ENCODE data around the gene KASH5.

KASH5 gene

GRCh38 chr19:49417088-49417487 is 29.0 kb downstream of the KASH5 start:
- Mint-ChIP-seq H3K9me3 (no peaks in the 10 kb centered on the region), H3K27me3 (peaks cover 65% of the 10 kb centered on the region), H3K4me1 (ENCODE audit: low read depth) (peaks cover 30% of the 10 kb centered on the region), H3K27ac (no peak overlapping the region), H3K4me3 (no peak overlapping the region), H3K36me3 (ENCODE audit: low read depth) (no peaks in the 10 kb centered on the region)
- intact Hi-C loops (cut with micrococcal nuclease): no loop called here

- H3K4me1 Mint-ChIP-seq (ENCODE audit: low read depth): peaks cover 34% of the 10 kb centered on the region
- no peak overlapping the region for H3K27ac Mint-ChIP-seq
- intact Hi-C loops (cut with micrococcal nuclease): no loop called here
- peaks cover 66% of the 10 kb centered on the region for H3K27me3 Mint-ChIP-seq
- no peaks in the 10 kb centered on the region for H3K36me3 Mint-ChIP-seq (ENCODE audit: low read depth)
- no peaks in the 10 kb centered on the region for H3K9me3 Mint-ChIP-seq
- H3K4me3 Mint-ChIP-seq: no peak overlapping the region
These were observed 30.5 kb downstream of the KASH5 start for GRCh38 chr19:49418511-49418910.

DNA sequence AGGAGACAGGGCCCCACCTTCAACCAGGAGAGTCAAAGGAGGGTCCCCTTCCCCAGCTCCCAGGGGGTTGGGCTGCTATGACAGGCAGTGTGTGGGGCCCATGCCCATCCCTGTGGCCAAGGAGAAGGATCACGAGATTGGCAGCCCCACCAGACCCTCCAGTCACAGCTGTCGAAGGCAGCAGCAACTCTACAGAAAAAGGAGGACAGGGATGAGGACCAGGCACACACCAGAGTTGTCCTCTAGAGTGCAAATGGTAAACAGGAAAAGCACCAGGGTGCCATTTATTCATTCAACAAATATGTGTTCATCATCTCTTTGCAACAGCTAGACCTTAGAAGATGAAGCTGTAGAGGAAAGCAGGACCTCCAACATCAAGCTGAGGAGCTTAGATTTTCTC is 31.1 kb downstream of the KASH5 start:
- intact Hi-C loops (cut with micrococcal nuclease): no loop called here
- Mint-ChIP-seq H3K27me3 (peaks cover 71% of the 10 kb centered on the region), H3K36me3 (ENCODE audit: low read depth) (no peaks in the 10 kb centered on the region), H3K27ac (no peak overlapping the region), H3K4me1 (ENCODE audit: low read depth) (peaks cover 36% of the 10 kb centered on the region), H3K9me3 (no peaks in the 10 kb centered on the region), H3K4me3 (no peak overlapping the region)

- Mint-ChIP-seq H3K4me1 (ENCODE audit: low read depth) (peaks cover 32% of the 10 kb centered on the region), H3K4me3 (no peak overlapping the region)
These were observed 32.2 kb downstream of the KASH5 start for GRCh38 chr19:49420227-49420626.

DNA sequence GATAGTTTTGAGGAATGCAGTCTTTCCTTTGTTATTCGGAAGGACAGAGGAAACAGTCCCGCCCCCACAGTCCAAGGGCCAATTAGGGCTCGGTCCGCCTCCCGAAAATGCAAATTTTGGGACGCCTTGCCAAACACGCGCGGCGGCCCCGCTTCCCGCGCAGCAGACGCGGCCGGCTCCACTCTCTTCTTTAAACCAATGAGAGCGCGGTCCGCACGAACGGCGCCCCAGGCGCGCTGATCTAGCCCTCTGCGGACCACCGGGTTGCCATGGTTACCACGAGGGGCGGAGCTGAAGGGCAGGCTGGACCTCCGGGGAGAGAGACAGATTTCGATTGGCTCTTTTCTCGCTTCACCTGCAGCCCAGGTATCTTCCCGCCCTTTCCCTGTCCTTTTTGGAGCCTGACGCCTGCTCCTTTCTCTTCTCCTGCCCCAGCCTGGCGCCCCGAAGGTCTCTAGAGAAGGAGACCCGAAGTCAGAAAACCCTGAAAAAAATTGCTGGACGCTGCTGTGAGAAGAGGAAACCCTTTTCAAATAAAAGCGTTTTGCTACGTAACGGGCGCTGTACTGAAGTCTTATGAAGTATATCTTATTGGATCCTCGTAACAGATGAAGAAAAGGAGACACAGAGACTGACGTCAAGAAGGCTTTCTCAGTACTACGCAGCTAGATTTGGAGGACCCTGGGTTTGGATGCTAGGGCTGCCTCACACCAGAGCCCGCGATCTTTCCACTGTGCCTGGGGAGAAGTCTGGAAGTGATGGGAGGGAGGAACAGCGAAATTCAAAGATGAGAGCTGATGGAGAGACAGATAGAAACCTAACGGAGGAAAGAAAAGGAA is 33.2 kb downstream of the KASH5 start:
- H3K9me3 Mint-ChIP-seq: no peaks in the 10 kb centered on the region
- H3K4me1 Mint-ChIP-seq (ENCODE audit: low read depth): peaks cover 34% of the 10 kb centered on the region
- H3K36me3 Mint-ChIP-seq (ENCODE audit: low read depth): no peaks in the 10 kb centered on the region
- peaks cover 87% of the 10 kb centered on the region for H3K27me3 Mint-ChIP-seq
- no peak overlapping the region for H3K27ac Mint-ChIP-seq
- intact Hi-C loops (cut with micrococcal nuclease): no loop called here
- H3K4me3 Mint-ChIP-seq: peak overlapping the region; percentile 40

More at GRCh38 chr19:49420227-49420626, 32.2 kb downstream of the KASH5 start:
- H3K27me3 Mint-ChIP-seq: peaks cover 80% of the 10 kb centered on the region
- no peaks in the 10 kb centered on the region for H3K9me3 Mint-ChIP-seq
- no peaks in the 10 kb centered on the region for H3K36me3 Mint-ChIP-seq (ENCODE audit: low read depth)
- intact Hi-C loops (cut with micrococcal nuclease): no loop called here
- H3K27ac Mint-ChIP-seq: no peak overlapping the region

DNA sequence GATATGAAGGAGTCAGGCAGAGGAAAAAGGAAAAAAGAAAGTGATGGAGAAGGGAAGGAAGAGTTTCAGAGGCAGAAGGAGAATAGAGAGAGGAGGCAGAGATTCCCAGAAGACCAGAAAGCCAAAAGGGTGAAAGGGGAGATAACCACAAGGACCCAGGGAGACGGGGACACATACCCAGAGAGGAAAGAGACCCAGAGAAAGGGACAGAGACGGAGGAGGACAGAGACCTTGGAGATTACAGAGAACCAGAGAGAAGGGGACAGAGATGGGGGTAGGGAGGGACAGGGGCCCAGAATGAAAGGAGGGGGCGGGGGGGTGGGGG is 33.8 kb downstream of the KASH5 start:
- no peaks in the 10 kb centered on the region for H3K9me3 Mint-ChIP-seq
- H3K36me3 Mint-ChIP-seq (ENCODE audit: low read depth): no peaks in the 10 kb centered on the region
- H3K27ac Mint-ChIP-seq: no peak overlapping the region
- intact Hi-C loops (cut with micrococcal nuclease): no loop called here
- no peak overlapping the region for H3K4me3 Mint-ChIP-seq
- H3K4me1 Mint-ChIP-seq (ENCODE audit: low read depth): peaks cover 39% of the 10 kb centered on the region
- peaks cover 90% of the 10 kb centered on the region for H3K27me3 Mint-ChIP-seq

- intact Hi-C loops (cut with micrococcal nuclease): no loop called here
- peaks cover 92% of the 10 kb centered on the region for H3K27me3 Mint-ChIP-seq
- H3K4me1 Mint-ChIP-seq (ENCODE audit: low read depth): peaks cover 39% of the 10 kb centered on the region
- H3K4me3 Mint-ChIP-seq: peak overlapping the region; percentile 75
- H3K36me3 Mint-ChIP-seq (ENCODE audit: low read depth): no peaks in the 10 kb centered on the region
- H3K27ac Mint-ChIP-seq: peak overlapping the region; percentile 73
- H3K9me3 Mint-ChIP-seq: no peaks in the 10 kb centered on the region
These were observed 34.5 kb downstream of the KASH5 start for GRCh38 chr19:49422407-49423070.

- Mint-ChIP-seq H3K9me3 (no peaks in the 10 kb centered on the region), H3K4me1 (ENCODE audit: low read depth) (peaks cover 46% of the 10 kb centered on the region)
These were observed 35.3 kb downstream of the KASH5 start, which contains the start of gene PTH2 for GRCh38 chr19:49423071-49423984. TSS of gene PTH2 (minus strand) at chr19:49423441. CDS start at chr19:49423339, 102 bp downstream.

DNA sequence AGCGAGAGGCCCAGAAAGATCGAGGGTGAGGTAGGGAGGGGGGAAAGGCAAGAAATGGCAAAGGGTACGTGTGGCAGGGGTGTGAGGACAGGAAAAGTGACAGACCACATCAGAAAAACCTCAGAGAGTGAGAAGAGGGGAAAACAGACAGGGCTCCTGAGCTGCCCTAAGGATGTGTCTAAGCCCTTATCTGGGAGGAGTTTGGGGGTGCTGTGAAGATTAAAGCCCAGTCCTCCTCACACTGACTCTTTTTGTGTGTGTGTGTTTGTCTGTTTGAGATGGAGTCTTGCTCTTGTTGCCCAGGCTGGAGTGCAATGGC is 35.9 kb downstream of the KASH5 start:
- no peak overlapping the region for H3K4me3 Mint-ChIP-seq
- intact Hi-C loops (cut with micrococcal nuclease): no loop called here
- H3K27ac Mint-ChIP-seq: no peak overlapping the region
- no peaks in the 10 kb centered on the region for H3K36me3 Mint-ChIP-seq (ENCODE audit: low read depth)
- no peaks in the 10 kb centered on the region for H3K9me3 Mint-ChIP-seq
- H3K27me3 Mint-ChIP-seq: peaks cover 96% of the 10 kb centered on the region
- peaks cover 46% of the 10 kb centered on the region for H3K4me1 Mint-ChIP-seq (ENCODE audit: low read depth)

More at GRCh38 chr19:49423071-49423984, 35.3 kb downstream of the KASH5 start, which contains the start of gene PTH2:
- intact Hi-C loops (cut with micrococcal nuclease): no loop called here
- no peaks in the 10 kb centered on the region for H3K36me3 Mint-ChIP-seq (ENCODE audit: low read depth)
- H3K27ac Mint-ChIP-seq: peak within 1 kb of the TSS; percentile 73
- H3K4me3 Mint-ChIP-seq: peak within 1 kb of the TSS; percentile 75
- peaks cover 95% of the 10 kb centered on the region for H3K27me3 Mint-ChIP-seq

DNA sequence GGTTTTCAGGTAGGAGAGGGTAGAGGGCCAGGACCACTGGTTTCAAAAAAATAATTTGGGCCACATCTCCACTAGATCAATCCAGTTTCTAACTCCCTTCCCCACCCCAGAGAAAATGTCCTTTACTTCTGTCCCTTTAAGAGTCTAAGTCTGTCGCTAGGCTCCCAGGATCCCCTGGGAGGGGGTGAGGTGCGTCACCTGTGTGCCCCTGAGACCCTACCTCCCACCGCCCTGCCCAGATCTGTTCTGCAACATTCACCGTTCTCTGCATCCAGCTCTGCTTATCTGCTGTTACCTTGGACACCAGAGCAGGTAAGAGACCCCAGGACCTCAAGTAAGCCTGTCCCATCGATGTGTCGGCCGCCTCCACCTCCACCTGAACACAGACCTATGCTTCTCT is 37.1 kb downstream of the KASH5 start, which contains the start of gene GFY:
GFY (plus strand) TSS at position 211 of the 400 bp plus-strand sequence. CDS start 1,043 bp downstream, outside the sequence.
- intact Hi-C loops (cut with micrococcal nuclease): no loop called here
- H3K4me3 Mint-ChIP-seq: no peak within 1 kb of the TSS
- H3K4me1 Mint-ChIP-seq (ENCODE audit: low read depth): peaks cover 46% of the 10 kb centered on the region
- H3K9me3 Mint-ChIP-seq: no peaks in the 10 kb centered on the region
- H3K27ac Mint-ChIP-seq: no peak within 1 kb of the TSS
- H3K36me3 Mint-ChIP-seq (ENCODE audit: low read depth): no peaks in the 10 kb centered on the region
- peaks cover 96% of the 10 kb centered on the region for H3K27me3 Mint-ChIP-seq

- Mint-ChIP-seq H3K4me1 (ENCODE audit: low read depth) (peaks cover 41% of the 10 kb centered on the region), H3K36me3 (ENCODE audit: low read depth) (no peaks in the 10 kb centered on the region), H3K9me3 (no peaks in the 10 kb centered on the region), H3K27me3 (peaks cover 96% of the 10 kb centered on the region), H3K4me3 (no peak overlapping the region), H3K27ac (no peak overlapping the region)
- intact Hi-C loops (cut with micrococcal nuclease): no loop called here
These were observed 38.0 kb downstream of the KASH5 start for GRCh38 chr19:49425922-49426592.

DNA sequence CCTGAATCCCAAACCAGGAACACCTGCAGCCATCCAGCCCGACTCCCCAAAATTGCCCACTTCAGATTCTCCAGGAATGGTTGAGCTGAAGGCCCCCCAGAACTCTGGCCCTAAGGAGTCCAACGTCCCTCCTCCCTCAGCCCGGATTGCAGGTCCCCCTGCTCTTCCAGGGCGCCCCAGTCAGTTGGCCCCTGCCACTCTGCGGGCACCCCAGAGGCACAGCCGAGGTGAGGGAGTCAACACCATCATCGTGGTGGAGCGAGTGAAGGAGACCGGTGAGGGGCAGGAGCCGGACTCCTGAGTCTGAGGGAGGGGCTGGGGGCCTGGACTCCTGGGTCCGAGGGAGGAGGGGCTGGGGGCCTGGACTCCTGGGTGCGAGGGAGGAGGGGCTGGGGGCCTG is 39.3 kb downstream of the KASH5 start:
- H3K4me1 Mint-ChIP-seq (ENCODE audit: low read depth): peaks cover 35% of the 10 kb centered on the region
- H3K4me3 Mint-ChIP-seq: no peak overlapping the region

GRCh38 chr19:49427855-49428546 is 40.0 kb downstream of the KASH5 start:
- H3K9me3 Mint-ChIP-seq: no peaks in the 10 kb centered on the region
- H3K27ac Mint-ChIP-seq: no peak overlapping the region
- intact Hi-C loops (cut with micrococcal nuclease): no loop called here

More for the DNA sequence above, 39.3 kb downstream of the KASH5 start:
- Mint-ChIP-seq H3K27me3 (peaks cover 94% of the 10 kb centered on the region), H3K9me3 (no peaks in the 10 kb centered on the region), H3K27ac (no peak overlapping the region), H3K36me3 (ENCODE audit: low read depth) (no peaks in the 10 kb centered on the region)
- intact Hi-C loops (cut with micrococcal nuclease): no loop called here

More at GRCh38 chr19:49427855-49428546, 40.0 kb downstream of the KASH5 start:
- Mint-ChIP-seq H3K4me3 (no peak overlapping the region), H3K36me3 (ENCODE audit: low read depth) (no peaks in the 10 kb centered on the region), H3K27me3 (peaks cover 94% of the 10 kb centered on the region), H3K4me1 (ENCODE audit: low read depth) (peaks cover 30% of the 10 kb centered on the region)
